Measurements from ENCODE around the gene WNK2.

GRCh38 chr9:93187047-93187446 lies 3.1 kb downstream of the WNK2 start:
- no peak for TF ChIP-seq POLR2A (IDR thresholded peaks at IDR 0.05; ENCODE audit: low read depth)
- TF ChIP-seq CTCF (IDR thresholded peaks at IDR 0.05), result no peak
- TF ChIP-seq POLR2AphosphoS5 (IDR thresholded peaks at IDR 0.05), result peak; percentile 37 to 66

All from esophagus muscularis mucosa (tissue), 3 donors.